PC-3 (cell line): ENCODE measurements around the gene ANKS1B.

ENCODE experiments used
- EZH2 ChIP-seq: fragments of 300-600 bp; sonication (generic); IDR thresholded peaks from one replicate; pipeline ENCODE4 v1.6.1; 2017; ENCODE audit warnings: antibody characterized with exemption, mild to moderate bottlenecking, low read length; ENCODE audit not compliant: unreplicated experiment
- EZH2phosphoT487 ChIP-seq: fragments of 300-600 bp; sonication (generic); IDR thresholded peaks from 2 replicates; pipeline ENCODE4 v1.6.1; 2018; ENCODE audit warnings: mild to moderate bottlenecking, antibody characterized with exemption, low read length, borderline replicate concordance
- TF ChIP-seq, protein P1 (sequence below): fragments of 300-600 bp; sonication (generic); conservative IDR thresholded peaks from 2 replicates; pipeline ENCODE4 v1.5.1; 2017; ENCODE audit warnings: antibody characterized with exemption, low read depth, mild to moderate bottlenecking, low read length

DNA sequence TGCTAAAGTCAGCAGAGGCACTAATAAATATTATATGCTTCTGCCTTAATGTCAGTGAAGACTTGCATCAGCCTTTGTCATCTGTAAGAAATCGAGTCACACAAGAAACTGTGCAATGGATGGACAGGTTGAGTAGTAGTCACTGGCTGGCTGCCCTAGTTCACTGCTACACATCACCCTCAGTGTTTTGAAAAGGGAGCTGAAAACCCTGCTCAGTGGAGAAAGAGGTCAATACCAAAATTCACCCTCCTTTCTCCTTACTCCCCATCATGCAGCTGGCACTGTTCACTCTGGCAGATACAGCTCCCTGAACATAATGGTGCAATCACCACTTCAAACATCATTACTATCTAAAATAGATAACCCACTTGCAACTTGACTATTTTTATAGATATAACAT lies 6.6 kb downstream of the ANKS1B start:
- TF ChIP-seq, protein P1, sequence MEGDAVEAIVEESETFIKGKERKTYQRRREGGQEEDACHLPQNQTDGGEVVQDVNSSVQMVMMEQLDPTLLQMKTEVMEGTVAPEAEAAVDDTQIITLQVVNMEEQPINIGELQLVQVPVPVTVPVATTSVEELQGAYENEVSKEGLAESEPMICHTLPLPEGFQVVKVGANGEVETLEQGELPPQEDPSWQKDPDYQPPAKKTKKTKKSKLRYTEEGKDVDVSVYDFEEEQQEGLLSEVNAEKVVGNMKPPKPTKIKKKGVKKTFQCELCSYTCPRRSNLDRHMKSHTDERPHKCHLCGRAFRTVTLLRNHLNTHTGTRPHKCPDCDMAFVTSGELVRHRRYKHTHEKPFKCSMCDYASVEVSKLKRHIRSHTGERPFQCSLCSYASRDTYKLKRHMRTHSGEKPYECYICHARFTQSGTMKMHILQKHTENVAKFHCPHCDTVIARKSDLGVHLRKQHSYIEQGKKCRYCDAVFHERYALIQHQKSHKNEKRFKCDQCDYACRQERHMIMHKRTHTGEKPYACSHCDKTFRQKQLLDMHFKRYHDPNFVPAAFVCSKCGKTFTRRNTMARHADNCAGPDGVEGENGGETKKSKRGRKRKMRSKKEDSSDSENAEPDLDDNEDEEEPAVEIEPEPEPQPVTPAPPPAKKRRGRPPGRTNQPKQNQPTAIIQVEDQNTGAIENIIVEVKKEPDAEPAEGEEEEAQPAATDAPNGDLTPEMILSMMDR, result no peak
- no peak for TF ChIP-seq EZH2
- no peak for TF ChIP-seq EZH2phosphoT487
